Caco-2 (cell line): Measurements from ENCODE around the gene RERE. TPM values are rescaled to one million over a fixed set of nuclear protein-coding genes. Genes with fewer than 3 reads are reported as not detected.

Experiments
- BruUV-seq: library from RNA; stranded (reverse); fragments of 400-500 nt; replicated peaks from 2 replicates; lab custom pipeline; 2021; lab: Mats Ljungman, UMichigan
- CTCF ChIA-PET: fragments of 300-600 bp; sonication (Branson Sonifier 250); formaldehyde crosslinking; loops from one replicate; lab custom pipeline; 2022; ENCODE audit warnings: antibody characterized with exemption; lab: Charles Lee
- POLR2A ChIA-PET: fragments of 300-600 bp; sonication (Branson Sonifier 250); formaldehyde crosslinking; loops from one replicate; lab custom pipeline; 2022; ENCODE audit warnings: antibody characterized with exemption; lab: Charles Lee
- DNase-seq, 2 experiments: peaks; one replicate each; pipeline versions ENCODE4 v3.0.0 to v3.0.0-alpha.2; 2020 to 2022
- H3K27me3 ChIP-seq: replicated peaks from 2 replicates; pipeline ENCODE4 v1.6.0; 2011; ENCODE audit warnings: low read length; ENCODE audit not compliant: control insufficient read depth, insufficient read depth
- H3K36me3 ChIP-seq: 2 replicates; pipeline ENCODE4 v1.5.1; 2011; ENCODE audit warnings: low read length; ENCODE audit not compliant: control insufficient read depth, insufficient read depth
- H3K4me1 ChIP-seq: fragments of 250-450 bp; sonication (Bioruptor Pico); 2 replicates; pipeline ENCODE4 v1.5.1; 2020; ENCODE audit warnings: mild to moderate bottlenecking
- H3K4me3 ChIP-seq: 2 replicates; pipeline ENCODE4 v1.5.1; 2011; ENCODE audit warnings: low read depth, mild to moderate bottlenecking, control low read depth, low read length
- H3K9me3 ChIP-seq: fragments of 250-450 bp; sonication (Bioruptor Pico); 2 replicates; pipeline ENCODE4 v1.5.1; 2020; ENCODE audit warnings: mild to moderate bottlenecking, moderate library complexity
- H3K27ac Mint-ChIP-seq: one replicate; pipeline ENCODE4 v1.8.0; 2022; ENCODE audit warnings: mixed read lengths; ENCODE audit not compliant: unreplicated experiment
- H3K27me3 Mint-ChIP-seq: one replicate; pipeline ENCODE4 v1.8.0; 2022; ENCODE audit warnings: mixed read lengths; ENCODE audit not compliant: insufficient read depth, unreplicated experiment
- H3K36me3 Mint-ChIP-seq: one replicate; pipeline ENCODE4 v1.8.0; 2022; ENCODE audit warnings: mild to moderate bottlenecking, mixed read lengths; ENCODE audit not compliant: insufficient read depth, unreplicated experiment
- H3K4me1 Mint-ChIP-seq: one replicate; pipeline ENCODE4 v1.8.0; 2022; ENCODE audit warnings: low read depth, mixed read lengths; ENCODE audit not compliant: unreplicated experiment
- H3K4me3 Mint-ChIP-seq: one replicate; pipeline ENCODE4 v1.8.0; 2022; ENCODE audit warnings: mild to moderate bottlenecking, moderate library complexity, mixed read lengths; ENCODE audit not compliant: unreplicated experiment
- H3K9me3 Mint-ChIP-seq: one replicate; pipeline ENCODE4 v1.8.0; 2022; ENCODE audit warnings: mixed read lengths; ENCODE audit not compliant: unreplicated experiment
- CTCF ChIP-seq, 2 experiments: fragments of 200-600 bp in 1 of 2; IDR thresholded peaks; 1 replicate in 1 of 2; 2 replicates in 1 of 2; pipeline versions ENCODE4 v1.5.1 to v1.8.0; 2011 to 2022; ENCODE audit warnings: antibody characterized with exemption in 1 of 2, control low read depth in 1 of 2, inconsistent platforms in 1 of 2, low read depth in 1 of 2, low read length in 1 of 2, mild to moderate bottlenecking in 1 of 2, moderate library complexity in 1 of 2; ENCODE audit not compliant: insufficient read depth in 1 of 2, severe bottlenecking in 1 of 2, unreplicated experiment in 1 of 2
- intact Hi-C: fragments of 100-400 bp; cut with micrococcal nuclease; formaldehyde crosslinking; loops from one replicate; pipeline ENCODE4 v1.10.0; 2022; ENCODE audit not compliant: unreplicated experiment
- total RNA-seq: library from RNA; stranded (reverse); gene quantifications from 2 replicates; pipeline ENCODE4 v1.2.3, GENCODE V29; 2022

Gene RERE
- total RNA-seq, 1 experiment from 2014 or later, result 85.2 TPM

- Mint-ChIP-seq H3K27me3 (no peaks in the 10 kb centered on the region), H3K9me3 (no peaks in the 10 kb centered on the region), H3K4me3 (no peak overlapping the region), H3K4me1 (peaks cover 6% of the 10 kb centered on the region), H3K36me3 (peaks cover 72% of the 10 kb centered on the region), H3K27ac (no peak overlapping the region)
- Histone ChIP-seq H3K36me3 (no peaks in the 10 kb centered on the region; the same call in 1 of the 2 replicates), H3K27me3 (no peaks in the 10 kb centered on the region), H3K4me3 (no peak overlapping the region), H3K9me3 (no peaks in the 10 kb centered on the region), H3K4me1 (no peaks in the 10 kb centered on the region)
- BruUV-seq, result no TSS peak
- POLR2A ChIA-PET, result interaction anchor here (0.6 kb wide), 1 partner anchor 324 kb away, joined by 3 read pairs; no protein-coding TSS in a partner anchor
- intact Hi-C loops, result no loop called here
- TF ChIP-seq CTCF (IDR thresholded peaks at IDR 0.05; ENCODE audit: insufficient read depth in 1 of 2, low read depth in 1 of 2, low read length in 1 of 2, severe bottlenecking in 1 of 2, unreplicated experiment in 1 of 2), result no peak
- CTCF ChIA-PET, result interaction anchor here (0.5 to 2.3 kb wide), 4 partner anchors 35 to 1276 kb away, joined by 3 to 18 read pairs (median 4); no protein-coding TSS in a partner anchor
- DNase-seq, result no peak
Observed at GRCh38 chr1:8350914-8351684, 466.3 kb downstream of the RERE start.

- POLR2A ChIA-PET, result no interaction called here
- TF ChIP-seq CTCF (IDR thresholded peaks at IDR 0.05; ENCODE audit: insufficient read depth in 1 of 2, low read depth in 1 of 2, low read length in 1 of 2, severe bottlenecking in 1 of 2, unreplicated experiment in 1 of 2), result no peak
Observed at GRCh38 chr1:8349961-8350360, 467.5 kb downstream of the RERE start.

GRCh38 chr1:8349473-8349865 is 468.0 kb downstream of the RERE start:
- Mint-ChIP-seq H3K27me3 (no peaks in the 10 kb centered on the region), H3K27ac (no peak overlapping the region), H3K4me3 (no peak overlapping the region), H3K9me3 (no peaks in the 10 kb centered on the region), H3K36me3 (peaks cover 62% of the 10 kb centered on the region), H3K4me1 (peaks cover 6% of the 10 kb centered on the region)
- Histone ChIP-seq H3K4me3 (no peak overlapping the region), H3K9me3 (no peaks in the 10 kb centered on the region), H3K27me3 (no peaks in the 10 kb centered on the region), H3K4me1 (no peaks in the 10 kb centered on the region), H3K36me3 (no peaks in the 10 kb centered on the region; the same call in 1 of the 2 replicates)
- no peak for TF ChIP-seq CTCF (IDR thresholded peaks at IDR 0.05; ENCODE audit: insufficient read depth in 1 of 2, low read depth in 1 of 2, low read length in 1 of 2, severe bottlenecking in 1 of 2, unreplicated experiment in 1 of 2)
- ChIA-PET POLR2A (no interaction called here), CTCF (interaction anchor here (1.0 to 2.3 kb wide), 6 partner anchors 9 to 374 kb away, joined by 3 to 18 read pairs (median 4); no protein-coding TSS in a partner anchor)
- DNase-seq, result no peak
- no TSS peak for BruUV-seq
- intact Hi-C loops, result loop anchor here (1.0 to 2.0 kb wide), 4 partner anchors 35 to 374 kb away; no protein-coding TSS in a partner anchor

More at GRCh38 chr1:8349961-8350360, 467.5 kb downstream of the RERE start:
- no peak overlapping the region for H3K4me3 Mint-ChIP-seq
- no peaks in the 10 kb centered on the region for H3K27me3 Mint-ChIP-seq
- H3K4me3 ChIP-seq, result no peak overlapping the region
- no peaks in the 10 kb centered on the region for H3K27me3 ChIP-seq
- no peaks in the 10 kb centered on the region for H3K9me3 ChIP-seq
- intact Hi-C loops, result loop anchor here (1.0 to 2.0 kb wide), 4 partner anchors 35 to 375 kb away; no protein-coding TSS in a partner anchor
- peaks cover 6% of the 10 kb centered on the region for H3K4me1 Mint-ChIP-seq
- no peak for DNase-seq
- H3K27ac Mint-ChIP-seq, result no peak overlapping the region
- no peaks in the 10 kb centered on the region for H3K4me1 ChIP-seq
- BruUV-seq, result no TSS peak
- CTCF ChIA-PET, result interaction anchor here (1.6 to 2.3 kb wide), 3 partner anchors 34 to 335 kb away, joined by 4 to 18 read pairs (median 4); no protein-coding TSS in a partner anchor
- peaks cover 62% of the 10 kb centered on the region for H3K36me3 Mint-ChIP-seq
- H3K9me3 Mint-ChIP-seq, result no peaks in the 10 kb centered on the region
- no peaks in the 10 kb centered on the region; the same call in 1 of the 2 replicates for H3K36me3 ChIP-seq
